ENCODE results near the gene SPPL3. TPM values are rescaled to one million over a fixed set of nuclear protein-coding genes. Genes with fewer than 3 reads are reported as not detected.

SPPL3 gene
- total RNA-seq, 6 experiments from 2014 or later: 35.3 to 59.1 (median 47.1) TPM

DNA sequence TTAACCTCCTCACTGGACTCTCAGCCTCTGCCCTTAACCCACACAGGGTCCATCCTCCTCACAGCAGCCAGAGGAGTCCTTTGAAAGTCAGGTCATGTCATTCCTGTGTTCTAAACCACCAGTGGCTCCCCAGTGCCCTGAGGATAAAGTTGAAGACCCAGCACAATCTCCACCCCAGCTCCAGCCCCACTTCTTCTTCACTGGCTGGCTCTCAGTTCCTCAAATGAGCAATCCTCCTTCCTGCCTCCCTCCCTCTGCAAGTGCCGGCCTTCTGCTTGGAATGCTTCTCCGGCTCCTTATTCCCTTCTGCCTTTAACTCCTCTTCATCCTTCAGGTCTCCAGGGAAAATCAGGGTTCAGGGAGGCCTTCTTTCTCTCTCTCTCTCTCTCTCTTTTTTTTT lies 32.0 kb upstream of the SPPL3 start:
- no peak for DNase-seq
- Mint-ChIP-seq H3K4me1 (ENCODE audit: low read depth) (no peaks in the 10 kb centered on the region; the same call in 1 of the 2 replicates), H3K27ac (no peak overlapping the region), H3K27me3 (ENCODE audit: insufficient read depth) (peaks cover 16% of the 10 kb centered on the region), H3K4me3 (no peak overlapping the region), H3K9me3 (no peaks in the 10 kb centered on the region), H3K36me3 (ENCODE audit: low read depth) (no peaks in the 10 kb centered on the region)
- TF ChIP-seq, protein P1, sequence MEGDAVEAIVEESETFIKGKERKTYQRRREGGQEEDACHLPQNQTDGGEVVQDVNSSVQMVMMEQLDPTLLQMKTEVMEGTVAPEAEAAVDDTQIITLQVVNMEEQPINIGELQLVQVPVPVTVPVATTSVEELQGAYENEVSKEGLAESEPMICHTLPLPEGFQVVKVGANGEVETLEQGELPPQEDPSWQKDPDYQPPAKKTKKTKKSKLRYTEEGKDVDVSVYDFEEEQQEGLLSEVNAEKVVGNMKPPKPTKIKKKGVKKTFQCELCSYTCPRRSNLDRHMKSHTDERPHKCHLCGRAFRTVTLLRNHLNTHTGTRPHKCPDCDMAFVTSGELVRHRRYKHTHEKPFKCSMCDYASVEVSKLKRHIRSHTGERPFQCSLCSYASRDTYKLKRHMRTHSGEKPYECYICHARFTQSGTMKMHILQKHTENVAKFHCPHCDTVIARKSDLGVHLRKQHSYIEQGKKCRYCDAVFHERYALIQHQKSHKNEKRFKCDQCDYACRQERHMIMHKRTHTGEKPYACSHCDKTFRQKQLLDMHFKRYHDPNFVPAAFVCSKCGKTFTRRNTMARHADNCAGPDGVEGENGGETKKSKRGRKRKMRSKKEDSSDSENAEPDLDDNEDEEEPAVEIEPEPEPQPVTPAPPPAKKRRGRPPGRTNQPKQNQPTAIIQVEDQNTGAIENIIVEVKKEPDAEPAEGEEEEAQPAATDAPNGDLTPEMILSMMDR (IDR thresholded peaks at IDR 0.05): no peak

DNA sequence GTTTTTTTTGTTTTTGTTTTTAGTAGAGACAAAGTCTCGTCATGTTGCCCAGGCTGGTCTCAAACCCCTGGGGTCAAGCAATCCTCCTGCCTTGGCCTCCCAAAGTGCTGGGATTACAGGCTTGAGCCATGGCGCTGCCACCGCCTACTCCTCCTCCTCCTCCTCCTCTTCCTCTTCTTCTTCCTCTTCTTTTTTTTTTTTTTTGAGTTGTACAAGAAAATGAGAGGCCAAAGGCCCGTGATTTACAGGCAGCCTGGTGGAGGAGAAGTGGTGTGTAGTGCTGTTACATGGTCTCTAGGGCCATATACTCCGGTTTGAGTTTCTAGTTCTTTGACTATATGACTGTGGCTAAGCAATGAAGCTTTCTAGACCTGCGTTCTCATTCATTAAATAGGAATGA lies 29.6 kb upstream of the SPPL3 start:
- H3K27ac Mint-ChIP-seq: no peak overlapping the region
- H3K36me3 Mint-ChIP-seq (ENCODE audit: low read depth): no peaks in the 10 kb centered on the region
- H3K27me3 Mint-ChIP-seq (ENCODE audit: insufficient read depth): peaks cover 16% of the 10 kb centered on the region
- no peak for DNase-seq
- H3K4me3 Mint-ChIP-seq: no peak overlapping the region
- H3K4me1 Mint-ChIP-seq (ENCODE audit: low read depth): no peaks in the 10 kb centered on the region; the same call in 1 of the 2 replicates
- TF ChIP-seq, protein P1 (IDR thresholded peaks at IDR 0.05): no peak
- no peaks in the 10 kb centered on the region for H3K9me3 Mint-ChIP-seq

DNA sequence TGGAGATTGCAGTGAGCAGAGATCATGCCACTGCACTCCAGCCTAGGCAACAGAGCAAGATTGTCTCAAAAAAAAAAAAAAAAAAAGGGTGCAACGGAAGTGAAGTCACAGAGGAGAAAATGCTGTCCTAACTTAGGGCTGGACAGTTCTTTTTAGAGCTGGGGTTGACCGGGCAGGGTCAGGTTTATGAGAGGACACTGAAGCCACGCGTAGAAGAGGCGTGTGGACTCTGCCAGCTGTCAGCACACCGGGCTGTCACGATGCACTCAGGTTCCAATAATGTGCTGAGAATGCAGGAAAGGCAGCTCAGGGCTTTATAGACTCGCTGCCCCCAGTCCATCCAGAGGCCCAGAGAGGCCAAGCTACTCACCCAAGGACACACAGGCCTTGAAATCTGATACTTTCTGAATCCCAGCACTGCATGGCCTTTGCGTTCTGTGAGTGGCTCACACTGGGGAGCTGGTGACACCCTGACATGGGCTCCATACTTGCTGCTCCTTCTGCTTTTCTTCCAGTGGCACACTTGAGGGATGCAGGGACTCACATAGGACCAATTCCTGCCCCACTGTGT lies 28.9 kb upstream of the SPPL3 start:
- no peak for DNase-seq
- H3K36me3 Mint-ChIP-seq (ENCODE audit: low read depth): no peaks in the 10 kb centered on the region
- H3K27me3 Mint-ChIP-seq (ENCODE audit: insufficient read depth): peaks cover 16% of the 10 kb centered on the region
- TF ChIP-seq, protein P1 (IDR thresholded peaks at IDR 0.05): no peak
- H3K9me3 Mint-ChIP-seq: no peaks in the 10 kb centered on the region
- H3K4me1 Mint-ChIP-seq (ENCODE audit: low read depth): no peaks in the 10 kb centered on the region; the same call in 1 of the 2 replicates
- H3K4me3 Mint-ChIP-seq: no peak overlapping the region
- H3K27ac Mint-ChIP-seq: no peak overlapping the region

DNA sequence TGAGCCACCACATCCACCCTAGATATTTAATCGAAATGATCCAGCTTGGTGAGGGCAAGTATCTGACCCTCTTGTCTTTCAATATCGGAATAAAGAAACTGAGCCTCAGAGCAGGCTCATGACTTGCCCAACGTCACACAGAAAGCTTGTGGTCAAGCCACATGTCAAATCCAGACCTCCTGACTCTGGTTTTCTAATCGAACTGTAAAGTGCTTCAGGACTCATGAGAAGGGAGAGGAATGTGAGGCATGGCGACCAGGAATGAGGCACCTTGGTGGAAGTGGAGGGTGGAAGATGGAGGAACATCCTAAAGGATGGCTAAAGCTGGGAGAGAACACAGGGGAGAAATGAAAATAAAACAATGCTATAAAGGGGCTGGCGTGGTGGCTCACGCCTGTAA lies 27.9 kb upstream of the SPPL3 start:
- H3K27ac Mint-ChIP-seq: no peak overlapping the region
- H3K9me3 Mint-ChIP-seq: no peaks in the 10 kb centered on the region
- TF ChIP-seq, protein P1 (IDR thresholded peaks at IDR 0.05): no peak
- no peaks in the 10 kb centered on the region for H3K36me3 Mint-ChIP-seq (ENCODE audit: low read depth)
- no peaks in the 10 kb centered on the region; the same call in 1 of the 2 replicates for H3K4me1 Mint-ChIP-seq (ENCODE audit: low read depth)
- H3K4me3 Mint-ChIP-seq: no peak overlapping the region
- peaks cover 13% of the 10 kb centered on the region; the same call in 1 of the 2 replicates for H3K27me3 Mint-ChIP-seq (ENCODE audit: insufficient read depth)
- no peak for DNase-seq

DNA sequence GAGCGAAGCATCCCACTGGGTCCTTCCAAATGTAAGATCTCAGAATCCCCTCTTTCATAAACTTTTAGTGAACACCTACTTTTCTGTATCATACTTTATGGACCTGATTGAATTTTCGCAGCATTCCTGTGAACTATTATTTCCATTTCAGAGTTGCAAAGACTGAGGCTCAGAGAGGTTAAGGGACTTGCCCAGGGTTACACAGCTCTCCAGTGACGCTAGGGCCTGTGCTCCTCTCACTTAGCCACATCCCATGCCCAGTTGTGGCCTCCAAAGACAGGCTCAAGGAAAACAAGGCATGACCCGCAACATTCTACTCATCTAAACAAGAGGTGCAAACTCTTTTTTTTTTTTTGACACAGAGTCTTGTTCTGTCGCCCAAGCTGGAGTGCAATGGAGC lies 25.9 kb upstream of the SPPL3 start:
- no peaks in the 10 kb centered on the region; the same call in 1 of the 2 replicates for H3K4me1 Mint-ChIP-seq (ENCODE audit: low read depth)
- H3K9me3 Mint-ChIP-seq: no peaks in the 10 kb centered on the region
- TF ChIP-seq, protein P1 (IDR thresholded peaks at IDR 0.05): no peak
- H3K4me3 Mint-ChIP-seq: no peak overlapping the region
- no peak overlapping the region for H3K27ac Mint-ChIP-seq
- H3K27me3 Mint-ChIP-seq (ENCODE audit: insufficient read depth): peaks cover 7% of the 10 kb centered on the region; the same call in 1 of the 2 replicates
- no peaks in the 10 kb centered on the region for H3K36me3 Mint-ChIP-seq (ENCODE audit: low read depth)
- no peak for DNase-seq
